Measurements from ENCODE around the gene GFOD1.

- no peak for TF ChIP-seq CTCF (IDR thresholded peaks at IDR 0.05)
- no peak for TF ChIP-seq REST (IDR thresholded peaks at IDR 0.05; ENCODE audit: insufficient read depth in 1 of 2, low read depth in 2 of 2, low read length in 1 of 2)
- no peak for TF ChIP-seq TCF7L2 (IDR thresholded peaks at IDR 0.05; ENCODE audit: low read depth, low read length)
- no peak for TF ChIP-seq POLR2AphosphoS5 (IDR thresholded peaks at IDR 0.05; ENCODE audit: low read depth, low read length)
Measured at GRCh38 chr6:13467216-13467600, 20.2 kb downstream of the GFOD1 start.

Data from Panc1 (cell line).